GM12878 (cell line): ENCODE results near the gene ADM2. TPM values are rescaled to one million over a fixed set of nuclear protein-coding genes. Genes with fewer than 3 reads are reported as not detected.

Experiments used
- ATAC-seq: fragments of 200-7000 bp; cut with Tn5 transposase; 3 replicates; pipeline ENCODE4 v1.9.1; 2020; ENCODE audit warnings: mild to moderate bottlenecking, moderate library complexity
- BruUV-seq: library from RNA; stranded (reverse); fragments of 400-500 nt; replicated peaks from 2 replicates; lab custom pipeline; 2021; lab: Mats Ljungman, UMichigan
- CTCF ChIA-PET: fragments of 300-600 bp; sonication (Branson Sonifier 250); formaldehyde crosslinking; extraction: SDS; loops from one replicate; lab custom pipeline; 2021; ENCODE audit warnings: inconsistent platforms; lab: Yijun Ruan, JAX
- POLR2A ChIA-PET: fragments of 350-600 bp; formaldehyde crosslinking; extraction: SDS; loops from one replicate; lab custom pipeline; 2021; ENCODE audit warnings: inconsistent platforms; lab: Charles Lee
- RAD21 ChIA-PET: fragments of 300-600 bp; sonication (Branson Sonifier 250); formaldehyde crosslinking; loops from one replicate; lab custom pipeline; 2023; ENCODE audit warnings: antibody characterized with exemption; ENCODE audit not compliant: unreplicated experiment; lab: Charles Lee
- SMC1A ChIA-PET: fragments of 300-600 bp; sonication (Branson Sonifier 250); formaldehyde crosslinking; loops from one replicate; lab custom pipeline; 2023; ENCODE audit not compliant: unreplicated experiment, uncharacterized antibody; lab: Charles Lee
- DNase-seq: peaks from one replicate; pipeline ENCODE4 v3.0.0-alpha.2; 2011; ENCODE audit warnings: low read depth, low spot score
- FAIRE-seq: peaks from 3 replicates; lab custom pipeline; 2011; peaks lifted over from hg19 to GRCh38; lab: Jason Lieb, UNC
- H2AFZ ChIP-seq: 2 replicates; pipeline ENCODE4 v1.6.0; 2011; ENCODE audit warnings: low read depth, low read length, control low read depth; ENCODE audit not compliant: control insufficient read depth
- H3K27ac ChIP-seq: 2 replicates; pipeline ENCODE4 v1.5.1; 2011; ENCODE audit warnings: control low read depth; ENCODE audit not compliant: control insufficient read depth, insufficient read depth
- H3K27me3 ChIP-seq, 2 experiments: replicated peaks in 1 of 2; 2 replicates each; pipeline versions ENCODE4 v1.6.0 to v1.6.1; 2011; ENCODE audit warnings: low read length in 1 of 2; ENCODE audit not compliant: control insufficient read depth in 2 of 2, insufficient read depth in 2 of 2
- H3K36me3 ChIP-seq, 2 experiments: 2 replicates each; pipeline ENCODE4 v1.5.1; 2011; ENCODE audit warnings: low read length in 1 of 2; ENCODE audit not compliant: control insufficient read depth in 2 of 2, insufficient read depth in 2 of 2
- H3K4me1 ChIP-seq: 2 replicates; pipeline ENCODE4 v1.6.1; 2011; ENCODE audit warnings: mild to moderate bottlenecking, low read length, moderate library complexity, mixed read lengths; ENCODE audit not compliant: control insufficient read depth, insufficient read depth
- H3K4me2 ChIP-seq: 2 replicates; pipeline ENCODE4 v1.6.0; 2011; ENCODE audit warnings: control low read depth; ENCODE audit not compliant: control insufficient read depth, insufficient read depth
- H3K4me3 ChIP-seq: fragments of 200-600 bp; sonication (generic); 2 replicates; pipeline ENCODE4 v1.5.1; 2016
- H3K79me2 ChIP-seq: 2 replicates; pipeline ENCODE4 v1.6.0; 2011; ENCODE audit warnings: low read length; ENCODE audit not compliant: control insufficient read depth, insufficient read depth
- H3K9ac ChIP-seq: 2 replicates; pipeline ENCODE4 v1.8.0; 2011; ENCODE audit warnings: low read length, control low read depth, mixed read lengths; ENCODE audit not compliant: control insufficient read depth, insufficient read depth
- H3K9me3 ChIP-seq: replicated peaks from 3 replicates; pipeline ENCODE4 v1.5.1; 2011; ENCODE audit warnings: mild to moderate bottlenecking, low read length; ENCODE audit not compliant: control insufficient read depth, insufficient read depth
- H4K20me1 ChIP-seq: 2 replicates; pipeline ENCODE4 v1.6.0; 2011; ENCODE audit not compliant: control insufficient read depth, insufficient read depth
- BMI1 ChIP-seq: fragments of 450-650 bp; IDR thresholded peaks from 2 replicates; pipeline ENCODE4 v1.6.1; 2016; ENCODE audit warnings: mild to moderate bottlenecking, moderate library complexity, borderline replicate concordance
- CBX5 ChIP-seq: sonication (generic); IDR thresholded peaks from 2 replicates; pipeline ENCODE4 v1.6.1; 2016; ENCODE audit warnings: low read depth, moderate library complexity, mild to moderate bottlenecking, inconsistent platforms
- FOXK2 ChIP-seq: fragments of 450-650 bp; IDR thresholded peaks from 2 replicates; pipeline ENCODE4 v1.6.1; 2017; ENCODE audit warnings: mild to moderate bottlenecking, moderate library complexity
- NR2C1 ChIP-seq: fragments of 450-650 bp; IDR thresholded peaks from 2 replicates; pipeline ENCODE4 v1.6.1; 2017; ENCODE audit warnings: antibody characterized with exemption, mild to moderate bottlenecking, moderate library complexity
- POLR2A ChIP-seq: IDR thresholded peaks from 2 replicates; pipeline ENCODE4 v1.6.1; 2011; ENCODE audit warnings: low read depth, mild to moderate bottlenecking, low read length
- PRDM15 ChIP-seq: fragments of 450-650 bp; formaldehyde crosslinking; IDR thresholded peaks from 2 replicates; pipeline ENCODE4 v1.4.0; 2020; ENCODE audit warnings: mild to moderate bottlenecking, moderate library complexity
- SPI1 ChIP-seq: IDR thresholded peaks from 2 replicates; pipeline ENCODE4 v1.6.1; 2011; ENCODE audit warnings: low read depth, mild to moderate bottlenecking, low read length, moderate library complexity, borderline replicate concordance; ENCODE audit not compliant: insufficient read depth
- ZNF274 ChIP-seq: IDR thresholded peaks from one replicate; pipeline ENCODE4 v1.8.0; 2011; ENCODE audit not compliant: insufficient read length, insufficient read depth
- WGBS: methylation state at CpG from one replicate; pipeline ENCODE4 v1.1.6; 2016; ENCODE audit warnings: low lambda C conversion rate; ENCODE audit not compliant: insufficient replicate concordance, insufficient coverage; ENCODE audit errors: missing lambda C conversion rate; 5-methylcytosine and 5-hydroxymethylcytosine counted together
- in situ Hi-C: fragments of 300-500 bp; cut with MboI; formaldehyde crosslinking; loops from 9 replicates; pipeline ENCODE4 v1.14.3; 2018; ENCODE audit warnings: mixed read lengths
- intact Hi-C: fragments of 100-400 bp; cut with micrococcal nuclease; formaldehyde crosslinking; loops from one replicate; pipeline ENCODE4 v1.14.2; 2022; ENCODE audit not compliant: unreplicated experiment
- polyA plus RNA-seq, 11 experiments: library from polyadenylated mRNA; depleted of rRNA in 4 of 11; unstranded in 6 of 11; stranded (reverse) in 5 of 11; fragments of >200 nt; fragmentation: Nextera tagmentation in 4 of 11; fragmentation: Illumina TruSeq in 1 of 11; extraction: Ambion mirVana in 4 of 11; extraction: Trizol in 1 of 11; gene quantifications; 1 replicate in 1 of 11; 2 replicates in 10 of 11; pipeline versions ENCODE4 v1.2.1 to v1.2.3, GENCODE V29; 2011 to 2016; ENCODE audit warnings: inconsistent platforms in 2 of 11, missing spikeins in 2 of 11, low read depth in 1 of 11
- total RNA-seq, 4 experiments: library from RNA; depleted of rRNA in 3 of 4; stranded (reverse); fragments of >200 nt in 3 of 4; fragmentation: Illumina TruSeq in 1 of 4; extraction: Trizol in 1 of 4; gene quantifications; 2 replicates each; pipeline versions ENCODE4 v1.2.1 to v1.2.3, GENCODE V29; 2013 to 2021

The ADM2 gene
- total and polyA plus RNA-seq, 10 of the 15 experiments (the other 5 are each of a cell fraction or from before 2014, with no cell fraction given), result 0.02 to 0.33 (median 0.12) TPM; not detected in 2

DNA sequence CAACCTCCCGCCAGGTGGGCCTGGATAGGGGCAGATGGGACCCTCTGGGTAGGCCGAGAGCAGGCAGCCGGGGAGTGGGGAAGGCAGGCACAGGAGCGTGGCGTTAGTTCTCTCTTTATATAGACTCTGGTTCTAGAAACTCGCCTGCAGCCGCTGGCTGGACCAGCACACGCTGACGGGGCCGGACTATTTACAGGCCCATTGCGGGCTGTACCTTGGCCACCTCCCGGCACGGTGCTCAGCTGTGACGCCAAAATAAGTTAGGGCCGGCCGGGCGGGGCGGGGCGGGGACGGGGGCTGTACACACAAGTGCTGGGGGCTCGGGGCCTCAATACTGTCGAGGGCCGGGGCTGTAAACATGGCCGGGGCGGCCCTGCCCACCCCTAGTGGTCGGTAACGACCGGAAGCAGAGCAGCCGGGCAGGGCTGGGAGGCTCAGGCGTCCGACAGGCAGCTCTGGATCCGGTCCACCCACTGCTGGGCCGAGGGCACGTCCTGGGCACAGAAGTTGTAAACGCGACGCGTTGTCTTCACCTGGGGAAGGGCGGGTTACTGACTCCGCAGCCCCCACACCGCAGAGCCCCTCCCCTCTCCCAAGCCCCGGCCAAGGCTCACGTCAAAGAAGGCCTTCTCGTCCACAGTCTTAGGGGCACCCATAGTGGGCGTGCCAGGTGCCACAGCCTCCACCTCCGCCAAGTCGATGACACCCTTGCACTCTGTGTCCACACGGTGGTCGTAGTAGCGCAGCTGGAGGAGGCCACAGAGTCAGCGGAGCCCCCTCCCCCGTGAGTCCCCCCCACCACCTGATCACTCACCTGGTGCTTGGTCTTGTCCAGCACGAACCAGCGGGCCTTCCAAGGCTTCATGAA, 34.4 kb upstream of the ADM2 start:
- BruUV-seq, result no TSS peak
- Histone ChIP-seq H3K27ac (no peak overlapping the region), H2AFZ (no peak overlapping the region), H3K27me3 (no peaks in the 10 kb centered on the region), H3K4me2 (no peak overlapping the region), H3K4me1 (no peaks in the 10 kb centered on the region; the same call in 1 of the 2 replicates), H4K20me1 (no peaks in the 10 kb centered on the region), H3K36me3 (peaks cover 5 to 23% of the 10 kb centered on the region in 2 experiments; a peak in 3 of 4 replicates), H3K9me3 (no peaks in the 10 kb centered on the region), H3K4me3 (no peak overlapping the region), H3K9ac (no peak overlapping the region), H3K79me2 (no peaks in the 10 kb centered on the region)
- ChIA-PET CTCF (no interaction called here), POLR2A (no interaction called here), SMC1A (no interaction called here), RAD21 (no interaction called here)
- DNase-seq (no peak), ATAC-seq (no peak), FAIRE-seq (no peak)
- intact Hi-C loops (no loop called here), in situ Hi-C loops (no loop called here)
- 94% methylated on average over 34 of the region's 54 CpGs for WGBS
- TF ChIP-seq PRDM15 (no peak), CBX5 (no peak), ZNF274 (no peak), SPI1 (no peak), POLR2A (0 out of 2 replicates have a peak, but pooled peaks have one; percentile 39), BMI1 (no peak), FOXK2 (no peak), NR2C1 (no peak)
